K562 (cell line): ENCODE results near the gene MGST3. TPM values are rescaled to one million over a fixed set of nuclear protein-coding genes. Genes with fewer than 3 reads are reported as not detected.

Source experiments
- CBX1 ChIP-seq: sonication (generic); IDR thresholded peaks from 2 replicates; pipeline ENCODE4 v1.6.1; 2016; ENCODE audit warnings: antibody characterized with exemption, low read depth, mild to moderate bottlenecking
- CBX3 ChIP-seq, 2 experiments: IDR thresholded peaks; 1 replicate in 1 of 2; 2 replicates in 1 of 2; pipeline ENCODE4 v1.6.1; 2012; ENCODE audit warnings: inconsistent platforms in 2 of 2, low read length in 2 of 2, borderline replicate concordance in 1 of 2, control low read depth in 1 of 2
- CUX1 ChIP-seq: fragments of 200-800 bp; sonication (Bioruptor generic); IDR thresholded peaks from 2 replicates; pipeline ENCODE4 v1.6.1; 2016; ENCODE audit warnings: missing genetic modification characterization, missing compliant biosample characterization
- CXXC5 ChIP-seq: fragments of 250-450 bp; sonication (Bioruptor Pico); IDR thresholded peaks from 2 replicates; pipeline ENCODE4 v1.8.0; 2022; ENCODE audit warnings: inconsistent platforms, mild to moderate bottlenecking, moderate library complexity
- FOXM1 ChIP-seq, 2 experiments: fragments of 450-650 bp in 1 of 2; sonication (generic) in 1 of 2; formaldehyde crosslinking in 1 of 2; IDR thresholded peaks; 2 replicates each; pipeline versions ENCODE4 v1.6.1 to v1.9.0; 2017 to 2022; ENCODE audit warnings: low read depth in 2 of 2, mild to moderate bottlenecking in 2 of 2, missing genetic modification reagents in 1 of 2, moderate library complexity in 1 of 2
- HMG20A ChIP-seq: fragments of 450-650 bp; formaldehyde crosslinking; conservative IDR thresholded peaks from 2 replicates; pipeline ENCODE4 v1.4.0; 2020; ENCODE audit warnings: mild to moderate bottlenecking, mixed read lengths
- JUN ChIP-seq, 2 experiments: sonication (generic) in 1 of 2; formaldehyde crosslinking in 1 of 2; IDR thresholded peaks; 2 replicates each; pipeline versions ENCODE4 v1.6.1 to v1.8.0; 2012 to 2022; ENCODE audit warnings: borderline replicate concordance in 2 of 2, mild to moderate bottlenecking in 2 of 2, improper control_type of control experiment in 1 of 2, low read depth in 1 of 2, low read length in 1 of 2, missing genetic modification reagents in 1 of 2
- L3MBTL2 ChIP-seq: fragments of 450-650 bp; IDR thresholded peaks from 2 replicates; pipeline ENCODE4 v1.6.1; 2016; ENCODE audit warnings: mild to moderate bottlenecking, moderate library complexity
- NONO ChIP-seq, 2 experiments: fragments of 200-400 bp in 1 of 2; fragments of 450-650 bp in 1 of 2; formaldehyde crosslinking in 1 of 2; IDR thresholded peaks; 2 replicates each; pipeline ENCODE4 v1.6.1; 2017; ENCODE audit warnings: low read depth in 2 of 2, mild to moderate bottlenecking in 2 of 2, moderate library complexity in 2 of 2, low read length in 1 of 2
- PHTF2 ChIP-seq: fragments of 250-450 bp; sonication (Bioruptor Pico); IDR thresholded peaks from 2 replicates; pipeline ENCODE4 v1.5.0; 2021; ENCODE audit warnings: mild to moderate bottlenecking
- PRMT5 ChIP-seq: sonication (generic); formaldehyde crosslinking; IDR thresholded peaks from 2 replicates; pipeline ENCODE4 v1.5.0; 2020; ENCODE audit warnings: missing genetic modification reagents
- RBM17 ChIP-seq: fragments of 200-400 bp; formaldehyde crosslinking; IDR thresholded peaks from 2 replicates; pipeline ENCODE4 v1.6.1; 2017; ENCODE audit warnings: low read depth, mild to moderate bottlenecking, low read length, borderline replicate concordance
- SMC3 ChIP-seq: conservative IDR thresholded peaks from 2 replicates; pipeline ENCODE4 v1.6.1; 2011; ENCODE audit warnings: low read depth, low read length, improper control_type of control experiment; ENCODE audit not compliant: insufficient read depth
- SNRNP70 ChIP-seq: fragments of 200-400 bp; formaldehyde crosslinking; optimal IDR thresholded peaks from 2 replicates; pipeline ENCODE3; 2017; ENCODE audit warnings: low read depth, low read length
- THAP7 ChIP-seq: fragments of 250-450 bp; sonication (Bioruptor Pico); IDR thresholded peaks from 2 replicates; pipeline ENCODE4 v1.5.0; 2021
- ZNF311 ChIP-seq: fragments of 250-450 bp; sonication (Bioruptor Pico); IDR thresholded peaks from 2 replicates; pipeline ENCODE4 v1.4.0; 2020; ENCODE audit warnings: mild to moderate bottlenecking, moderate library complexity
- ZNF449 ChIP-seq: fragments of 250-450 bp; sonication (Bioruptor Pico); IDR thresholded peaks from 2 replicates; pipeline ENCODE4 v1.8.0; 2022; ENCODE audit warnings: moderate library complexity, mild to moderate bottlenecking, inconsistent platforms
- ZNF696 ChIP-seq: fragments of 250-450 bp; sonication (Bioruptor Pico); conservative IDR thresholded peaks from 2 replicates; pipeline ENCODE4 v1.4.0; 2020; ENCODE audit warnings: mild to moderate bottlenecking, moderate library complexity
- polyA plus RNA-seq, 8 experiments: library from polyadenylated mRNA; depleted of rRNA in 4 of 8; stranded (reverse) in 5 of 8; unstranded in 3 of 8; fragments of >200 nt; fragmentation: Nextera tagmentation in 2 of 8; fragmentation: Illumina TruSeq in 1 of 8; extraction: Ambion mirVana in 2 of 8; extraction: Trizol in 1 of 8; gene quantifications; 2 replicates each; pipeline versions ENCODE4 v1.2.1 to v1.2.3, GENCODE V29; 2011 to 2014; ENCODE audit warnings: inconsistent platforms in 1 of 8, missing spikeins in 1 of 8
- total RNA-seq, 7 experiments: library from RNA; depleted of rRNA in 6 of 7; stranded (reverse); fragments of >200 nt in 6 of 7; fragmentation: Illumina TruSeq in 2 of 7; extraction: Trizol in 2 of 7; gene quantifications; 2 replicates each; pipeline versions ENCODE4 v1.2.1 to v1.2.3, GENCODE V29; 2011 to 2021; ENCODE audit warnings: low replicate concordance in 1 of 7

MGST3 gene
- total and polyA plus RNA-seq, 9 of the 15 experiments (the other 6 are each of a cell fraction or from before 2014, with no cell fraction given): 70.7 to 287 (median 105) TPM

GRCh38 chr1:165597883-165598675 is 33.0 kb upstream of the MGST3 start (continued):
- TF ChIP-seq CUX1: no peak
- TF ChIP-seq CBX3 (IDR thresholded peaks at IDR 0.05; ENCODE audit: borderline replicate concordance in 1 of 2, low read length in 2 of 2): no peak
- TF ChIP-seq JUN (IDR thresholded peaks at IDR 0.05; ENCODE audit: borderline replicate concordance, low read depth, low read length): no peak
- TF ChIP-seq JUN (CRISPR knock-in tag; IDR thresholded peaks at IDR 0.05; ENCODE audit: borderline replicate concordance): no peak
- no peak for TF ChIP-seq PHTF2 (CRISPR knock-in tag)
- 0 out of 2 replicates have a peak, but pooled peaks have one; percentile 8 for TF ChIP-seq SMC3
- peak; percentile 86 for TF ChIP-seq L3MBTL2
- TF ChIP-seq THAP7 (CRISPR knock-in tag): no peak
- TF ChIP-seq ZNF311 (CRISPR knock-in tag): no peak
- TF ChIP-seq RBM17: no peak
- 0 out of 2 replicates have a peak, but pooled peaks have one; percentile 30 for TF ChIP-seq FOXM1 (IDR thresholded peaks at IDR 0.05; ENCODE audit: low read depth)
- TF ChIP-seq FOXM1 (CRISPR knock-in tag; IDR thresholded peaks at IDR 0.05; ENCODE audit: low read depth): no peak
- TF ChIP-seq NONO (IDR thresholded peaks at IDR 0.05; ENCODE audit: low read depth in 2 of 2, low read length in 1 of 2): peak in 1 of 2 experiments; percentile 94; a peak in 2 of 4 replicates
- peak; percentile 94 for TF ChIP-seq CXXC5
- TF ChIP-seq ZNF696 (CRISPR knock-in tag): no peak
- TF ChIP-seq CBX1: no peak
- TF ChIP-seq PRMT5 (CRISPR knock-in tag): no peak
- no peak for TF ChIP-seq SNRNP70
- TF ChIP-seq HMG20A (CRISPR knock-in tag): no peak
- TF ChIP-seq ZNF449 (CRISPR knock-in tag): no peak
